AG08396 (cell line): Measurements from ENCODE around the gene VPS13C.

Source experiments
- DNase-seq: peaks from one replicate; pipeline ENCODE4 v3.0.0; 2012; ENCODE audit warnings: low spot score, mixed read lengths

VPS13C gene

GRCh38 chr15:61935493-61935892, 124.8 kb downstream of the VPS13C start:
- no peak for DNase-seq

- DNase-seq = no peak
Observed at GRCh38 chr15:61929452-61929851, 130.8 kb downstream of the VPS13C start.

- no peak for DNase-seq
Observed at GRCh38 chr15:61923173-61923572, 137.1 kb downstream of the VPS13C start.

- DNase-seq = no peak
Observed at GRCh38 chr15:61921093-61921492, 139.2 kb downstream of the VPS13C start.

- no peak for DNase-seq
Observed at GRCh38 chr15:61917457-61917856, 142.8 kb downstream of the VPS13C start.

GRCh38 chr15:61916104-61916503, 144.1 kb downstream of the VPS13C start:
- peak; percentile 18 for DNase-seq

GRCh38 chr15:61915640-61916039, 144.6 kb downstream of the VPS13C start:
- no peak for DNase-seq

- DNase-seq = no peak
Observed at GRCh38 chr15:61910839-61911369, 149.3 kb downstream of the VPS13C start.

GRCh38 chr15:61908241-61908640, 152.0 kb downstream of the VPS13C start:
- no peak for DNase-seq

- no peak for DNase-seq
Observed at GRCh38 chr15:61907753-61908086, 152.5 kb downstream of the VPS13C start.

- DNase-seq = no peak
Observed at GRCh38 chr15:61906961-61907752, 153.1 kb downstream of the VPS13C start.

GRCh38 chr15:61893146-61893545, 167.1 kb downstream of the VPS13C start:
- DNase-seq = no peak

GRCh38 chr15:61892140-61892539, 168.1 kb downstream of the VPS13C start:
- DNase-seq = no peak

GRCh38 chr15:61890106-61890505, 170.1 kb downstream of the VPS13C start:
- DNase-seq = no peak

GRCh38 chr15:61889706-61890105, 170.5 kb downstream of the VPS13C start:
- DNase-seq = no peak

- no peak for DNase-seq
Observed at GRCh38 chr15:61888074-61888780, 172.0 kb downstream of the VPS13C start.

GRCh38 chr15:61880084-61880483, 180.2 kb downstream of the VPS13C start:
- no peak for DNase-seq

GRCh38 chr15:61879219-61879618, 181.0 kb downstream of the VPS13C start:
- no peak for DNase-seq

- no peak for DNase-seq
Observed at GRCh38 chr15:61871926-61872522, 188.2 kb downstream of the VPS13C start.

- DNase-seq = no peak
Observed at GRCh38 chr15:61869656-61870055, 190.6 kb downstream of the VPS13C start.

GRCh38 chr15:61861962-61862361, 198.3 kb downstream of the VPS13C start:
- DNase-seq = no peak

GRCh38 chr15:61857169-61857829, 202.9 kb downstream of the VPS13C start:
- DNase-seq = no peak
